Activated CD8-positive, alpha-beta memory T cell treated with anti-CD3 and anti-CD28 coated beads, Interleukin-2, amount 50 U/mL, for 4 hours (primary cell): ENCODE results near the gene PPP4R4.

Experiments
- DNase-seq: peaks from one replicate; pipeline ENCODE4 v3.0.0-alpha.2; 2020

The PPP4R4 gene

DNA sequence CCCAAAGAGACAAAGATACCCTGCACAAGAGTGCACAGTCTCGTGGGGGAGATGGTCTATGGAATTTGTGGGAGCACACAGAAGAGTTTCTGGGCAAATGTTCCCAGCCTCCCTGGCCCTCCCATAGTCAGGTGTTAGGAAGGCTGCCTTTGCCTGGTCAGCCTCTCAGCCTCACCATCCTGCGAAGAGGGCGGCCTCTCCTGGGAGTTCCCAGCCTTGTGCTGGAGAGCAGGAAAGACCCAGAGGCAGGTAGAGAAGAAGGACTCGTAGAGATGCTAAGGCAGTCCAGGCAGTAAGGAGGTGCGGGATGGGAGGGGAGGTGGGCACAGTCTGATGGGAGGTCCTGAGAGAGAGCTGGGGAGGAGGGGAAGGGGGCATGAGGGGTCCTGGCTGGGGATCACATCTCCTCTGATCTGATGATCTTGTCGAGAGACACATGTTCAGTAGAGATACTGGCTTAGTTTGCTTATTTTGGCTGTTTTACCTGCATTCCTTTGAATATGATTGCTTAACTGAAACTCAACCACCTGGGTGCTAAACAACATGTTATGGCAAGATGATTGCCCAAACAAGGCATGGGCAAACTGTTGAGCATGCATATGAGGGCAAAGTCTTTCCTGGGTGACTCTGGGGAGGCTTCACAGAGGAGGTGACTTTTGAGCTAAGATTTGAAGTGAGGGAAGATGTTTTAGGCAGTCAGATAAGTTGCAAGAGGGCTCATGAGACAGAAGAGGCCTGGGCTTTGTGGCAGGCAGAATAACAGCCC lies 138.5 kb downstream of the PPP4R4 start:
- DNase-seq, result no peak

DNA sequence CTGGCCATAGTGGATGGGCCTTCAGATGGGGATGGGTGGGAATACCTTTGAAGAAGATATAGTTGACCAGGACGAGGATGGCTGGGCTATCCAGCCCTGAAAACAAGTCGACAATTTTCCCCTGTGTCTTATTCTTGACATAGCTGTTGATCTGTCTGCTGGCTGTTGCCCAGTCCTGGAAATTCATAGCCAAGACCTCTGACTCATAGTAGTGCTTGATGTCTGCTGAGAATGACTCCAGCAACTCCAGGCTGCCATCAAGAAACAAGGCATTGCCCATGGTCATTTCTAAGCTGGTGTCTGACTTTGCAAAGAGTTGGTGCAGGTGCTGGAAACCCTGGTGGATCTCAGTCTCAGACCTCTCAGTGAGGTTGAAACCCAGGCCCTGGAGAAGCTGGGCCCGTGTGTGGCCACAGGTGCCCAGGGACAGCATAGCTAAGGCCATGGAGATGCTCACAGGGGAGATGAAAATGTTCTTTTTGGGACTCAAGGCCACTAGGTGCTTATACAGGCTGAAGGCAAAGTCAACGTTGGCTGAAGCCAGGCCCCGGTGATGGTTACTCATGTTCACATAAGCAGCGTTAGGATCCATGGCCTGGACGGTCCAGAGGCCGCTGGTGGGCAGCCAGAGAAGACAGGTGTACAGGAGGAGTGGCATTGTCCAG lies 140.0 kb downstream of the PPP4R4 start:
- no peak for DNase-seq

DNA sequence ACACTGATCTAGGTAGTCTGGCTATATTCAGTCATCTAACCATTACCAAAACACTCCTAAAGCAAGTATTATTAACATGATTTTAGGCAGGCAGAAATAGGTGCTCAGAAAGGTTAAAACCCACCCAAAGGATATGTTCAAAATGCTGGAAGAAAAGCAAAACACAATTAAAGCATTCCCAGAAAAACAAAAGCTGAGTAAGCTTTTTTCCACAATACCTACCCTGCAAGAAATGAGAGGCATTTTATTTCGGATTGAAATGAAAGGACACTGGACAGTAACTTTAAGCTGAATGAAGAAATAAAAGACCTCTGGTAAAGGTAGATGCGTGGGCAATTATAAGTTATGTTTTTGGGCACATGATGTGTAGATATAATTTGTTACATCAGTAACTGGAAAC lies 140.8 kb downstream of the PPP4R4 start:
- no peak for DNase-seq

DNA sequence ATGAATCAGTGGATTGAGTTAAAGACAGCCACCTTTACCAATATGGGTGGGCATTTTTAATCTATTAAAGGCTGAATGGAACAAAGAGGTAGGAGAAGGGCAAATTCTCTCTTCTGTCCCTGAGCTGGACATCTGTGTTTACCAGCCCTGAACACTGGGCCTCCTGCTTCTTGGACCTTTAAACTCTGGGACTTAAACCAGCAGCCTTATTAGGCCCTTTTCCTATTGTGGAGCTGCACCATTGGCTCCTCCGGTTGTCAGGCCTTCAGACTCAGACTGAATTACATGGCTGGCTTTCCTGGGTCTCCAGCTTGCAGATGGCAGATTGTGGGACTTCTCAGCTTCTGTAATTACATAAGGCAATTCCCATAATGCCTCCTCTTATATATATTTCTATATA lies 142.6 kb downstream of the PPP4R4 start:
- DNase-seq, result no peak

DNA sequence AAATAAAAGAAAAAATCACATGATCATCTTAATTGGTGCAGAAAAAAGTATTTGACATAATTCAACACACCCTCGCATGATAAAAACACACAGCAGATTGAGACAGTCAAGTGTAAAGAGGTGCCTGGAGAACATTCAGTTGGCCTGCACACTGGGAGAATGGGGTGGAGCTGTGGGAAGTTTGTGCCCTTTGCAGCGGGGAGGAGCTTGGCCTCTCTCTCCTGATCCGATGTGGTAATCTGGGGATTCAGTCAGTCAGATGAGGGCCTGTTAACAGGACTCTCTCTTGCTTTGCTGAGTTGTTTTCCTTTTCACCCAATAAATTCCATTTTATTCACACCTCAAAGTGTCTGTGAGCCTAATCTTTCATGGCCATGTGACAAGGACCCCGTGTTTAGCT lies 143.1 kb downstream of the PPP4R4 start:
- DNase-seq, result no peak

DNA sequence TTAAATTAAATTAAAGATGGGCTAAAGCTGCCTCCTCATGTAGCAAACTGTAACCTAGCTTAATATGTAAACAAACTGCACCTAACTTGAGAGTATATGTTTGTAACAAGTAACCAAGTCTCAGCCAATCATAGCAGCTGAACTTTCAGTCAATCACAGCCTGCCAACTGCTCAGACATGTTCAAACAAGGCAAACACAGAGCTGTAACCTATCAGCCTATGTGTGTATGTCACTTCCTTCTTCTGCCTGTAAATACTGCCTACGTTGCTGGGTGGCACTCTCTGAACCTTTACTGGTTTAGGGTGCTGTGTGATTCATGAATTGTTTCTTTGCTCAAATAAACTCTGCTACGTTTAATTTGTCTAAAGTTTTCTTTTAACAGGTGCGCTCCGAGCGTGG lies 146.1 kb downstream of the PPP4R4 start:
- DNase-seq, result no peak

DNA sequence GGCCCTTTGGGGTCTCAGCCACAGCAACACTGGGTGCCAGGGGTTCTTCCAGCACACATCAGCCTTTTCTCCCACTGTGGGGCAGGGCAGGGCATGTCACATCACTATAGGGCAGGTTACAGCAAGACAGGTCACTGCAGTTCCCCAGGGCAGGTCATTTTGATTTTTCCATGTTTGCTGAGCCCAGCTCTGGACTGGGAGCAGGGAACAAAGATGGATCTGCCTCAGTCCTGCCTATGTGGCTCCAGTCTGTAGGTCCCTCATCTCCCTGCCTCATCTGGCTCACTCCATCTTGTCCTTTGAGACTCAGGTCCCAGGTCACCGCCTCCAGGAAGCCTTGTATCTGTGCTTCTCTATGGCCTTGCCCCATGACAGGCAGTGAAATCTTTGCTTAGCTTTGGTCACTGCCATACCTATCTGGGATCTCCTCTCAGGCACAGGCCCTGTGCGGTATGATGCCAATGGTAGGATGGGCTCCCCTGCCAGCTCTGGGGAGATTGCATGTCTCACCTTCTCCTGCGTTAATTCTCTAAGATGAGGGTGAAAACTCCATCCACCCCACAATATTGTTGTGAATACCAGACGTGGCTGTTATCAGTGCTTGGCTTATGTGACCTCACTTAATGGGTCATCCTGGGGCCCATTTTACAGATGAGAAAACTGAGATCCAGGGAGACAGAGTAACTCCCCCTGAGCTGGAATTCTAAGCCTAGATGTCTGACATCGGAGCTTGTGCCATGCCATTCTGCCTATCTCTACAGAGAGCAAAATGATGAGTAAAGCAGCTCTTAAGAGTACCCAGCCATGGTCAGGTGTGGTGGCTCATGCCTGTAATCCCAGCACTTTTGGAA lies 147.5 kb downstream of the PPP4R4 start:
- no peak for DNase-seq

DNA sequence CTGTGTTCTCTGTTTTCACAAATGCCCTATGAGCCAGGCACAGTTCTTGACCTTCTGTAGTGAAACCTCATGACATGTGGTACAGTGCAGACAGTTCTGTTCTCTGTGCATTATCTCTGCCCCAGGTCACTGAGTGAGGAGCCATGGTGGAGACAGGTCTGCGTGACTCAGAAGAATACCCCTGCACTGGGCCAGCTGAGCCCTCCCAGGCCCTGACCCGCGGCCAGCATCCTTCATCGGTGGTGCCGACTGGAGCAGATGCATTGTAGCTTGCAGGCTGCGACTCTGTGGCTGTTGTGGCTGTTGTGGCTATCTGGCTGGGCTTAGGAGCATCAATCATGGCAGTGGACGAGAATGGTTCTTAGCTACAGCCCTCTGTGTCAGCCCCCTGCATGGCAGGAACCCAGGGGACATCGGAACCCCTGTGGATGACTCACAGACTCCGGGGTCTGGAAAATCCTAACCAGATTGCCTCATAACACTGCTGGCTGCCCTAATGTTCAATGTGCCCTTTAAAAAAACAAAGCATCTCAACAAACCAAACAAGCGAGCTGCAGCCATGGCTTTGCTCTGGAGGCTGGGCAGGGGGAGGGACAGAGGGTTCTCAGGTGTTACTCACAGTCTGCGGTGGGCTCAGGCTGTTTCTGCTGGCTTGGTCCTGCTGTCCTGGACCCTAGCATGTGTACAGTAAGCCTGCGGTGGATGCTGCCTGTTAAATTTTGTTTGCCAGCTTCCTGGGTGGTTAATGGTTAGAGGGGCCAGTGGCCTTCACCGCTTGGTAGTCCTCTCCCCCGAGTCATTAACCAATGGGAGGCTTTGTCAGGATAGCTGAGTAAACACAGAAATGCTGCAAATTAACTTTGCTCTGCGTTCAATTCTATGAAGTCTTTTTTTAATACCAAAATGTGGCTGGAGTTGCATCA lies 148.8 kb downstream of the PPP4R4 start, which contains the start of gene SERPINA6:
TSS of gene SERPINA6 (minus strand) at position 689 of the 923 bp plus-strand sequence. CDS start 8,688 bp downstream, outside the sequence.
- DNase-seq, result no peak

DNA sequence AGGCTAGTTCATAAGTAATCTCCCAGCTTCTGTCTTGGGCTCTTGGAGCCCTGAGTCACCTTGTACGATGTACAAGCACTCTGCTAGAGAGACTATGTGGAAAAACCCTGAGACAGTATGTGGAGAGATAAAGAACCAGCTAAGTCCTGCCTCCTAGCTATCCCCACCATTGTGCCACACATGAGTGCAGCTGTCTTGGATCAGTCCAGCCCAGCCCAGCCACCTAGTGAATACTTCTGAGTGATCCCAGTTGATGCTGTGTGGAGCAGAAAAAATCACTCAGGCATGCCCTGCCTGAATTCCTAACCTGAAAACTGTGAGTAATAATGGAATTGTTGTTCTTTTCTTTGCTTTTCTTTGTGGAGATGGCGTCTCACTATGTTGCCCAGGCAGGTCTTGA lies 154.1 kb downstream of the PPP4R4 start:
- no peak for DNase-seq
